GM12878 (cell line): ENCODE data around the gene EIF3D. TPM values are rescaled to one million over a fixed set of nuclear protein-coding genes. Genes with fewer than 3 reads are reported as not detected.

Source experiments
- ATAC-seq: fragments of 200-7000 bp; cut with Tn5 transposase; 3 replicates; pipeline ENCODE4 v1.9.1; 2020; ENCODE audit warnings: mild to moderate bottlenecking, moderate library complexity
- BruUV-seq: library from RNA; stranded (reverse); fragments of 400-500 nt; replicated peaks from 2 replicates; lab custom pipeline; 2021; lab: Mats Ljungman, UMichigan
- CTCF ChIA-PET: fragments of 300-600 bp; sonication (Branson Sonifier 250); formaldehyde crosslinking; extraction: SDS; loops from one replicate; lab custom pipeline; 2021; ENCODE audit warnings: inconsistent platforms; lab: Yijun Ruan, JAX
- POLR2A ChIA-PET: fragments of 350-600 bp; formaldehyde crosslinking; extraction: SDS; loops from one replicate; lab custom pipeline; 2021; ENCODE audit warnings: inconsistent platforms; lab: Charles Lee
- RAD21 ChIA-PET: fragments of 300-600 bp; sonication (Branson Sonifier 250); formaldehyde crosslinking; loops from one replicate; lab custom pipeline; 2023; ENCODE audit warnings: antibody characterized with exemption; ENCODE audit not compliant: unreplicated experiment; lab: Charles Lee
- SMC1A ChIA-PET: fragments of 300-600 bp; sonication (Branson Sonifier 250); formaldehyde crosslinking; loops from one replicate; lab custom pipeline; 2023; ENCODE audit not compliant: unreplicated experiment, uncharacterized antibody; lab: Charles Lee
- DNase-seq: peaks from one replicate; pipeline ENCODE4 v3.0.0-alpha.2; 2011; ENCODE audit warnings: low read depth, low spot score
- FAIRE-seq: peaks from 3 replicates; lab custom pipeline; 2011; peaks lifted over from hg19 to GRCh38; lab: Jason Lieb, UNC
- H2AFZ ChIP-seq: 2 replicates; pipeline ENCODE4 v1.6.0; 2011; ENCODE audit warnings: low read depth, low read length, control low read depth; ENCODE audit not compliant: control insufficient read depth
- H3K27ac ChIP-seq: 2 replicates; pipeline ENCODE4 v1.5.1; 2011; ENCODE audit warnings: control low read depth; ENCODE audit not compliant: control insufficient read depth, insufficient read depth
- H3K27me3 ChIP-seq, 2 experiments: replicated peaks in 1 of 2; 2 replicates each; pipeline versions ENCODE4 v1.6.0 to v1.6.1; 2011; ENCODE audit warnings: low read length in 1 of 2; ENCODE audit not compliant: control insufficient read depth in 2 of 2, insufficient read depth in 2 of 2
- H3K36me3 ChIP-seq, 2 experiments: 2 replicates each; pipeline ENCODE4 v1.5.1; 2011; ENCODE audit warnings: low read length in 1 of 2; ENCODE audit not compliant: control insufficient read depth in 2 of 2, insufficient read depth in 2 of 2
- H3K4me1 ChIP-seq: 2 replicates; pipeline ENCODE4 v1.6.1; 2011; ENCODE audit warnings: mild to moderate bottlenecking, low read length, moderate library complexity, mixed read lengths; ENCODE audit not compliant: control insufficient read depth, insufficient read depth
- H3K4me2 ChIP-seq: 2 replicates; pipeline ENCODE4 v1.6.0; 2011; ENCODE audit warnings: control low read depth; ENCODE audit not compliant: control insufficient read depth, insufficient read depth
- H3K4me3 ChIP-seq: fragments of 200-600 bp; sonication (generic); 2 replicates; pipeline ENCODE4 v1.5.1; 2016
- H3K79me2 ChIP-seq: 2 replicates; pipeline ENCODE4 v1.6.0; 2011; ENCODE audit warnings: low read length; ENCODE audit not compliant: control insufficient read depth, insufficient read depth
- H3K9ac ChIP-seq: 2 replicates; pipeline ENCODE4 v1.8.0; 2011; ENCODE audit warnings: low read length, control low read depth, mixed read lengths; ENCODE audit not compliant: control insufficient read depth, insufficient read depth
- H3K9me3 ChIP-seq: replicated peaks from 3 replicates; pipeline ENCODE4 v1.5.1; 2011; ENCODE audit warnings: mild to moderate bottlenecking, low read length; ENCODE audit not compliant: control insufficient read depth, insufficient read depth
- H4K20me1 ChIP-seq: 2 replicates; pipeline ENCODE4 v1.6.0; 2011; ENCODE audit not compliant: control insufficient read depth, insufficient read depth
- ATF2 ChIP-seq: IDR thresholded peaks from 2 replicates; pipeline ENCODE4 v1.6.1; 2012; ENCODE audit warnings: low read length, inconsistent platforms
- EZH2 ChIP-seq: IDR thresholded peaks from 2 replicates; pipeline ENCODE4 v1.6.1; 2012; ENCODE audit warnings: low read depth, mild to moderate bottlenecking, control low read depth, inconsistent platforms, low read length, borderline replicate concordance; ENCODE audit not compliant: control insufficient read depth
- PAX5 ChIP-seq: IDR thresholded peaks from 2 replicates; pipeline ENCODE4 v1.6.1; 2011; ENCODE audit warnings: low read depth, low read length, borderline replicate concordance
- POLR2AphosphoS2 ChIP-seq: IDR thresholded peaks from 2 replicates; pipeline ENCODE4 v1.6.1; 2011; ENCODE audit warnings: low read depth, mild to moderate bottlenecking, low read length, improper control_type of control experiment, moderate library complexity
- RAD51 ChIP-seq: fragments of 450-650 bp; IDR thresholded peaks from 2 replicates; pipeline ENCODE4 v1.6.1; 2016; ENCODE audit warnings: moderate library complexity, mild to moderate bottlenecking, inconsistent platforms
- SMARCA5 ChIP-seq: fragments of 450-650 bp; IDR thresholded peaks from 2 replicates; pipeline ENCODE4 v1.6.1; 2017; ENCODE audit warnings: mild to moderate bottlenecking
- ZBTB11 ChIP-seq: fragments of 450-650 bp; formaldehyde crosslinking; IDR thresholded peaks from 2 replicates; pipeline ENCODE4 v1.5.0; 2022; ENCODE audit warnings: mild to moderate bottlenecking, missing genetic modification characterization
- WGBS: methylation state at CpG from one replicate; pipeline ENCODE4 v1.1.6; 2016; ENCODE audit warnings: low lambda C conversion rate; ENCODE audit not compliant: insufficient replicate concordance, insufficient coverage; ENCODE audit errors: missing lambda C conversion rate; 5-methylcytosine and 5-hydroxymethylcytosine counted together
- in situ Hi-C: fragments of 300-500 bp; cut with MboI; formaldehyde crosslinking; loops from 9 replicates; pipeline ENCODE4 v1.14.3; 2018; ENCODE audit warnings: mixed read lengths
- intact Hi-C: fragments of 100-400 bp; cut with micrococcal nuclease; formaldehyde crosslinking; loops from one replicate; pipeline ENCODE4 v1.14.2; 2022; ENCODE audit not compliant: unreplicated experiment
- polyA plus RNA-seq, 11 experiments: library from polyadenylated mRNA; depleted of rRNA in 4 of 11; unstranded in 6 of 11; stranded (reverse) in 5 of 11; fragments of >200 nt; fragmentation: Nextera tagmentation in 4 of 11; fragmentation: Illumina TruSeq in 1 of 11; extraction: Ambion mirVana in 4 of 11; extraction: Trizol in 1 of 11; gene quantifications; 1 replicate in 1 of 11; 2 replicates in 10 of 11; pipeline versions ENCODE4 v1.2.1 to v1.2.3, GENCODE V29; 2011 to 2016; ENCODE audit warnings: inconsistent platforms in 2 of 11, missing spikeins in 2 of 11, low read depth in 1 of 11
- total RNA-seq, 4 experiments: library from RNA; depleted of rRNA in 3 of 4; stranded (reverse); fragments of >200 nt in 3 of 4; fragmentation: Illumina TruSeq in 1 of 4; extraction: Trizol in 1 of 4; gene quantifications; 2 replicates each; pipeline versions ENCODE4 v1.2.1 to v1.2.3, GENCODE V29; 2013 to 2021

EIF3D gene
- total and polyA plus RNA-seq, 10 of the 15 experiments (the other 5 are each of a cell fraction or from before 2014, with no cell fraction given) = 240 to 558 (median 420) TPM

GRCh38 chr22:36565686-36566085 lies 36.7 kb upstream of the EIF3D start:
- TF ChIP-seq EZH2 = no peak
- TF ChIP-seq ATF2 = no peak
- TF ChIP-seq POLR2AphosphoS2 = no peak
- no peak for TF ChIP-seq RAD51
- no peak for TF ChIP-seq SMARCA5
- no peak overlapping the region for H3K4me2 ChIP-seq
- no peaks in the 10 kb centered on the region for H3K4me1 ChIP-seq
- no peak overlapping the region for H3K9ac ChIP-seq
- no peak for FAIRE-seq
- H3K27ac ChIP-seq = no peak overlapping the region
- SMC1A ChIA-PET = no interaction called here
- 40% methylated on average over 6 of the region's 6 CpGs for WGBS
- no peak overlapping the region for H2AFZ ChIP-seq
- no peaks in the 10 kb centered on the region for H3K36me3 ChIP-seq
- ATAC-seq = no peak
- BruUV-seq = no TSS peak
- CTCF ChIA-PET = no interaction called here
- intact Hi-C loops = no loop called here
- RAD21 ChIA-PET = no interaction called here
- no peak overlapping the region for H3K4me3 ChIP-seq
- H4K20me1 ChIP-seq = no peaks in the 10 kb centered on the region
- peaks cover 2 to 3% of the 10 kb centered on the region in 2 experiments; a peak in 3 of 4 replicates for H3K27me3 ChIP-seq
- no peaks in the 10 kb centered on the region for H3K9me3 ChIP-seq
- POLR2A ChIA-PET = no interaction called here
- in situ Hi-C loops = no loop called here
- DNase-seq = no peak
- no peaks in the 10 kb centered on the region for H3K79me2 ChIP-seq

GRCh38 chr22:36565159-36565507 lies 36.2 kb upstream of the EIF3D start:
- no peak for ATAC-seq
- WGBS = 46% methylated on average over 5 of the region's 5 CpGs
- H3K4me2 ChIP-seq = no peak overlapping the region

More at GRCh38 chr22:36565159-36565507, 36.2 kb upstream of the EIF3D start:
- Histone ChIP-seq H3K36me3 (no peaks in the 10 kb centered on the region), H3K4me3 (no peak overlapping the region), H3K9ac (no peak overlapping the region), H3K27ac (no peak overlapping the region), H3K9me3 (no peaks in the 10 kb centered on the region), H3K79me2 (no peaks in the 10 kb centered on the region), H3K4me1 (no peaks in the 10 kb centered on the region), H4K20me1 (no peaks in the 10 kb centered on the region), H2AFZ (no peak overlapping the region), H3K27me3 (peaks cover 2 to 3% of the 10 kb centered on the region in 2 experiments; a peak in 3 of 4 replicates)
- ChIA-PET POLR2A (no interaction called here), RAD21 (no interaction called here), CTCF (no interaction called here), SMC1A (no interaction called here)
- FAIRE-seq (no peak), DNase-seq (no peak)
- intact Hi-C loops = no loop called here
- in situ Hi-C loops = no loop called here
- BruUV-seq = no TSS peak
- no peak for TF ChIP-seq ZBTB11 (CRISPR knock-in tag)
- TF ChIP-seq PAX5 = no peak
